ENCODE data around the gene EXOC2.

- TF ChIP-seq EZH2phosphoT487 (IDR thresholded peaks at IDR 0.05; ENCODE audit: low read depth): no peak
- TF ChIP-seq CTCF (IDR thresholded peaks at IDR 0.05; ENCODE audit: low read depth, low read length): no peak
These were observed 99.1 kb downstream of the EXOC2 start for GRCh38 chr6:593907-594212.
